Left kidney (tissue), 8 donors: Measurements from ENCODE around the gene ZCCHC2. TPM values are rescaled to one million over a fixed set of nuclear protein-coding genes. Genes with fewer than 3 reads are reported as not detected.

Source experiments
- DNase-seq: peaks from one replicate; pipeline ENCODE4 v3.0.0-alpha.2; 2013
- long read RNA-seq, 8 donors: transcript quantifications; one replicate each; lab custom pipeline, GENCODE V29; 2026
- polyA plus RNA-seq: library from polyadenylated mRNA; unstranded; fragments of 120-200 nt; gene quantifications from one replicate; pipeline ENCODE4 v1.2.1, GENCODE V29; 2013; ENCODE audit not compliant: insufficient read length

The ZCCHC2 gene
- polyA plus RNA-seq, result 19.0 TPM
- long read RNA-seq, donor 1, partial matches to known transcripts, result 0 of 3 reads
- long read RNA-seq, donor 1, other reads (novel, unspliced or antisense), result 0 of 3 reads
- long read RNA-seq, donor 2, result 0 reads
- long read RNA-seq, donor 3, partial matches to known transcripts, result 0 of 2 reads
- long read RNA-seq, donor 3, other reads (novel, unspliced or antisense), result 0 of 2 reads
- long read RNA-seq, donor 4, result 0 reads
- long read RNA-seq, donor 5, result 0 reads
- long read RNA-seq, donor 6, partial matches to known transcripts, result 0 of 2 reads
- long read RNA-seq, donor 6, other reads (novel, unspliced or antisense), result 0 of 2 reads
- long read RNA-seq, donor 7, partial matches to known transcripts, result 0 of 3 reads
- long read RNA-seq, donor 7, other reads (novel, unspliced or antisense), result 0 of 3 reads
- long read RNA-seq, donor 8, partial matches to known transcripts, result 0 of 1 reads
- long read RNA-seq, donor 8, other reads (novel, unspliced or antisense), result 0 of 1 reads

- peak; percentile 98 for DNase-seq
These were observed at the start of gene ZCCHC2 for GRCh38 chr18:62522504-62523254. ZCCHC2 (plus strand) TSS chr18:62523025; CDS start chr18:62523425, 400 bp downstream.

- DNase-seq, result no peak
These were observed 43.3 kb upstream of the ZCCHC2 start for GRCh38 chr18:62479574-62479973.

- DNase-seq, result no peak
These were observed 41.9 kb upstream of the ZCCHC2 start for GRCh38 chr18:62480927-62481326.

GRCh38 chr18:62484941-62485340 lies 37.9 kb upstream of the ZCCHC2 start:
- no peak for DNase-seq

GRCh38 chr18:62485684-62486083 lies 37.1 kb upstream of the ZCCHC2 start:
- no peak for DNase-seq

GRCh38 chr18:62486290-62486964 lies 36.4 kb upstream of the ZCCHC2 start:
- no peak for DNase-seq

GRCh38 chr18:62487161-62487560 lies 35.7 kb upstream of the ZCCHC2 start:
- DNase-seq, result no peak

- no peak for DNase-seq
These were observed 31.7 kb upstream of the ZCCHC2 start for GRCh38 chr18:62490967-62491695.

GRCh38 chr18:62493033-62493862 lies 29.6 kb upstream of the ZCCHC2 start:
- no peak for DNase-seq

GRCh38 chr18:62494764-62495163 lies 28.1 kb upstream of the ZCCHC2 start:
- no peak for DNase-seq

GRCh38 chr18:62496262-62496661 lies 26.6 kb upstream of the ZCCHC2 start:
- no peak for DNase-seq

- no peak for DNase-seq
These were observed 25.5 kb upstream of the ZCCHC2 start for GRCh38 chr18:62497190-62497772.

GRCh38 chr18:62498616-62499262 lies 24.1 kb upstream of the ZCCHC2 start:
- DNase-seq, result no peak

- no peak for DNase-seq
These were observed 23.6 kb upstream of the ZCCHC2 start for GRCh38 chr18:62499263-62499650.

- DNase-seq, result no peak
These were observed 22.7 kb upstream of the ZCCHC2 start for GRCh38 chr18:62500174-62500573.

- DNase-seq, result no peak
These were observed 21.7 kb upstream of the ZCCHC2 start for GRCh38 chr18:62500966-62501591.

- no peak for DNase-seq
These were observed 16.9 kb upstream of the ZCCHC2 start for GRCh38 chr18:62505669-62506494.

GRCh38 chr18:62506495-62507143 lies 16.2 kb upstream of the ZCCHC2 start:
- DNase-seq, result no peak
